ENCODE data around the gene RNF151. TPM values are rescaled to one million over a fixed set of nuclear protein-coding genes. Genes with fewer than 3 reads are reported as not detected.

RNF151 gene
- total and polyA plus RNA-seq, 10 of the 15 experiments (the other 5 are each of a cell fraction or from before 2014, with no cell fraction given) = 0.17 to 0.56 TPM; not detected in 8

GRCh38 chr16:1960665-1961630, 5.7 kb upstream of the RNF151 start (continued):
- TF ChIP-seq TCF3 (IDR thresholded peaks at IDR 0.05; ENCODE audit: borderline replicate concordance, insufficient read depth, low read depth, low read length) (peak; percentile 39; the same call in 1 of the 2 replicates), CBFB (IDR thresholded peaks at IDR 0.05; ENCODE audit: low read depth) (peak; percentile 4; the same call in 1 of the 2 replicates), SKIL (IDR thresholded peaks at IDR 0.05; ENCODE audit: low read depth, poor library complexity, severe bottlenecking) (no peak), CHD1 (IDR thresholded peaks at IDR 0.05; ENCODE audit: low read depth, low read length) (no peak), E2F8 (IDR thresholded peaks at IDR 0.05; ENCODE audit: low read depth, partially characterized antibody) (peak; percentile 34), FOXK2 (IDR thresholded peaks at IDR 0.05) (no peak), SPI1 (IDR thresholded peaks at IDR 0.05; ENCODE audit: borderline replicate concordance, insufficient read depth, low read depth, low read length) (no peak), CBX3 (IDR thresholded peaks at IDR 0.05; ENCODE audit: borderline replicate concordance, low read depth) (no peak), MAX (IDR thresholded peaks at IDR 0.05; ENCODE audit: low read depth, low read length) (no peak), PBX3 (IDR thresholded peaks at IDR 0.05; ENCODE audit: insufficient replicate concordance, low read depth, low read length) (peak; percentile 10), BCL11A (IDR thresholded peaks at IDR 0.05; ENCODE audit: low read depth, low read length) (peak; percentile 7; the same call in 1 of the 2 replicates), FOXM1 (IDR thresholded peaks at IDR 0.05; ENCODE audit: low read depth, low read length) (peak; percentile 83), POLR2AphosphoS5 (IDR thresholded peaks at IDR 0.05; ENCODE audit: low read length) (peak; percentile 95), CREB1 (IDR thresholded peaks at IDR 0.05; ENCODE audit: low read depth) (0 out of 2 replicates have a peak, but pooled peaks have one; percentile 36), PML (IDR thresholded peaks at IDR 0.05; ENCODE audit: low read length) (peak; percentile 92), ZBTB4 (CRISPR knock-in tag; IDR thresholded peaks at IDR 0.05) (0 out of 2 replicates have a peak, but pooled peaks have one; percentile 24), ETV6 (conservative IDR thresholded peaks at IDR 0.05 in 1 of 2, IDR thresholded peaks at IDR 0.05 in 1 of 2; ENCODE audit: borderline replicate concordance in 1 of 2, low read depth in 1 of 2) (0 out of 4 replicates have a peak, but pooled peaks of 1 of the 2 experiments have one; percentile 30)

Data from GM12878 (cell line).